ENCODE data around the gene RBFOX2. TPM values are rescaled to one million over a fixed set of nuclear protein-coding genes. Genes with fewer than 3 reads are reported as not detected.

Gene RBFOX2
- polyA plus RNA-seq, 2 donors: 22.6 to 31.1 TPM

- H3K27ac ChIP-seq (ENCODE audit: low read depth in 2 of 2, low read length in 1 of 2): no peak overlapping the region
These were observed 69.4 kb downstream of the RBFOX2 start for GRCh38 chr22:35959121-35959800.

GRCh38 chr22:35958334-35958733 is 70.3 kb downstream of the RBFOX2 start:
- Histone ChIP-seq H3K4me1 (ENCODE audit: control insufficient read depth in 2 of 2, insufficient read depth in 2 of 2, low read length in 1 of 2) (no peaks in the 10 kb centered on the region), H3K9me3 (ENCODE audit: control insufficient read depth in 2 of 2, insufficient read depth in 1 of 2, low read depth in 1 of 2, low read length in 1 of 2) (no peaks in the 10 kb centered on the region), H3K27me3 (ENCODE audit: control insufficient read depth in 1 of 2, insufficient read depth in 2 of 2, low read length in 2 of 2) (no peaks in the 10 kb centered on the region), H3K36me3 (ENCODE audit: control insufficient read depth in 2 of 2, insufficient read depth in 2 of 2, low read length in 1 of 2) (no peaks in the 10 kb centered on the region), H3K4me3 (ENCODE audit: low read depth in 1 of 2, low read length in 2 of 2) (no peak overlapping the region), H3K27ac (ENCODE audit: low read depth in 2 of 2, low read length in 1 of 2) (no peak overlapping the region)
- WGBS, 2 donors: 64 to 68% methylated on average over 2 of the region's 2 CpGs

More at GRCh38 chr22:35959121-35959800, 69.4 kb downstream of the RBFOX2 start:
- H3K27me3 ChIP-seq (ENCODE audit: control insufficient read depth in 1 of 2, insufficient read depth in 2 of 2, low read length in 2 of 2): no peaks in the 10 kb centered on the region
- no peaks in the 10 kb centered on the region for H3K9me3 ChIP-seq (ENCODE audit: control insufficient read depth in 2 of 2, insufficient read depth in 1 of 2, low read depth in 1 of 2, low read length in 1 of 2)
- no peaks in the 10 kb centered on the region for H3K36me3 ChIP-seq (ENCODE audit: control insufficient read depth in 2 of 2, insufficient read depth in 2 of 2, low read length in 1 of 2)
- no peak overlapping the region for H3K4me3 ChIP-seq (ENCODE audit: low read depth in 1 of 2, low read length in 2 of 2)
- H3K4me1 ChIP-seq (ENCODE audit: control insufficient read depth in 2 of 2, insufficient read depth in 2 of 2, low read length in 1 of 2): no peaks in the 10 kb centered on the region
- WGBS, 2 donors: 86 to 87% methylated on average over 5 of the region's 5 CpGs

GRCh38 chr22:35957589-35957988 is 71.0 kb downstream of the RBFOX2 start:
- no peaks in the 10 kb centered on the region for H3K27me3 ChIP-seq (ENCODE audit: control insufficient read depth in 1 of 2, insufficient read depth in 2 of 2, low read length in 2 of 2)
- no peaks in the 10 kb centered on the region for H3K9me3 ChIP-seq (ENCODE audit: control insufficient read depth in 2 of 2, insufficient read depth in 1 of 2, low read depth in 1 of 2, low read length in 1 of 2)
- no peak overlapping the region for H3K4me3 ChIP-seq (ENCODE audit: low read depth in 1 of 2, low read length in 2 of 2)
- 62 to 74% methylated on average over 1 of the region's 1 CpG for WGBS, 2 donors
- no peak overlapping the region for H3K27ac ChIP-seq (ENCODE audit: low read depth in 2 of 2, low read length in 1 of 2)
- H3K4me1 ChIP-seq (ENCODE audit: control insufficient read depth in 2 of 2, insufficient read depth in 2 of 2, low read length in 1 of 2): no peaks in the 10 kb centered on the region
- H3K36me3 ChIP-seq (ENCODE audit: control insufficient read depth in 2 of 2, insufficient read depth in 2 of 2, low read length in 1 of 2): no peaks in the 10 kb centered on the region

GRCh38 chr22:35956850-35957249 is 71.8 kb downstream of the RBFOX2 start:
- Histone ChIP-seq H3K27me3 (ENCODE audit: control insufficient read depth in 1 of 2, insufficient read depth in 2 of 2, low read length in 2 of 2) (no peaks in the 10 kb centered on the region), H3K9me3 (ENCODE audit: control insufficient read depth in 2 of 2, insufficient read depth in 1 of 2, low read depth in 1 of 2, low read length in 1 of 2) (no peaks in the 10 kb centered on the region), H3K4me3 (ENCODE audit: low read depth in 1 of 2, low read length in 2 of 2) (no peak overlapping the region), H3K36me3 (ENCODE audit: control insufficient read depth in 2 of 2, insufficient read depth in 2 of 2, low read length in 1 of 2) (no peaks in the 10 kb centered on the region), H3K27ac (ENCODE audit: low read depth in 2 of 2, low read length in 1 of 2) (no peak overlapping the region), H3K4me1 (ENCODE audit: control insufficient read depth in 2 of 2, insufficient read depth in 2 of 2, low read length in 1 of 2) (no peaks in the 10 kb centered on the region)
- WGBS, 2 donors: 76 to 82% methylated on average over 3 of the region's 3 CpGs

GRCh38 chr22:35955546-35955945 is 73.1 kb downstream of the RBFOX2 start:
- H3K27me3 ChIP-seq (ENCODE audit: control insufficient read depth in 1 of 2, insufficient read depth in 2 of 2, low read length in 2 of 2): no peaks in the 10 kb centered on the region
- H3K9me3 ChIP-seq (ENCODE audit: control insufficient read depth in 2 of 2, insufficient read depth in 1 of 2, low read depth in 1 of 2, low read length in 1 of 2): no peaks in the 10 kb centered on the region
- 86 to 94% methylated on average over 7 of the region's 7 CpGs for WGBS, 2 donors
- H3K36me3 ChIP-seq (ENCODE audit: control insufficient read depth in 2 of 2, insufficient read depth in 2 of 2, low read length in 1 of 2): no peaks in the 10 kb centered on the region
- H3K27ac ChIP-seq (ENCODE audit: low read depth in 2 of 2, low read length in 1 of 2): no peak overlapping the region
- H3K4me1 ChIP-seq (ENCODE audit: control insufficient read depth in 2 of 2, insufficient read depth in 2 of 2, low read length in 1 of 2): no peaks in the 10 kb centered on the region
- no peak overlapping the region for H3K4me3 ChIP-seq (ENCODE audit: low read depth in 1 of 2, low read length in 2 of 2)

- H3K36me3 ChIP-seq (ENCODE audit: control insufficient read depth in 2 of 2, insufficient read depth in 2 of 2, low read length in 1 of 2): no peaks in the 10 kb centered on the region
- H3K9me3 ChIP-seq (ENCODE audit: control insufficient read depth in 2 of 2, insufficient read depth in 1 of 2, low read depth in 1 of 2, low read length in 1 of 2): no peaks in the 10 kb centered on the region
- no peak overlapping the region for H3K27ac ChIP-seq (ENCODE audit: low read depth in 2 of 2, low read length in 1 of 2)
- no peak overlapping the region for H3K4me3 ChIP-seq (ENCODE audit: low read depth in 1 of 2, low read length in 2 of 2)
- H3K4me1 ChIP-seq (ENCODE audit: control insufficient read depth in 2 of 2, insufficient read depth in 2 of 2, low read length in 1 of 2): no peaks in the 10 kb centered on the region
- no peaks in the 10 kb centered on the region for H3K27me3 ChIP-seq (ENCODE audit: control insufficient read depth in 1 of 2, insufficient read depth in 2 of 2, low read length in 2 of 2)
These were observed 76.0 kb downstream of the RBFOX2 start for GRCh38 chr22:35952576-35952975.

- H3K9me3 ChIP-seq (ENCODE audit: control insufficient read depth in 2 of 2, insufficient read depth in 1 of 2, low read depth in 1 of 2, low read length in 1 of 2): no peaks in the 10 kb centered on the region
- 71 to 79% methylated on average over 2 of the region's 2 CpGs for WGBS, 2 donors
- no peaks in the 10 kb centered on the region for H3K36me3 ChIP-seq (ENCODE audit: control insufficient read depth in 2 of 2, insufficient read depth in 2 of 2, low read length in 1 of 2)
- H3K4me1 ChIP-seq (ENCODE audit: control insufficient read depth in 2 of 2, insufficient read depth in 2 of 2, low read length in 1 of 2): no peaks in the 10 kb centered on the region
- no peak overlapping the region for H3K27ac ChIP-seq (ENCODE audit: low read depth in 2 of 2, low read length in 1 of 2)
- no peak overlapping the region for H3K4me3 ChIP-seq (ENCODE audit: low read depth in 1 of 2, low read length in 2 of 2)
- H3K27me3 ChIP-seq (ENCODE audit: control insufficient read depth in 1 of 2, insufficient read depth in 2 of 2, low read length in 2 of 2): no peaks in the 10 kb centered on the region
These were observed 78.4 kb downstream of the RBFOX2 start for GRCh38 chr22:35950262-35950661.

GRCh38 chr22:35949243-35949642 is 79.4 kb downstream of the RBFOX2 start:
- H3K4me3 ChIP-seq (ENCODE audit: low read depth in 1 of 2, low read length in 2 of 2): no peak overlapping the region
- H3K27ac ChIP-seq (ENCODE audit: low read depth in 2 of 2, low read length in 1 of 2): no peak overlapping the region
- no peaks in the 10 kb centered on the region for H3K4me1 ChIP-seq (ENCODE audit: control insufficient read depth in 2 of 2, insufficient read depth in 2 of 2, low read length in 1 of 2)
- WGBS, 2 donors: 90 to 91% methylated on average over 3 of the region's 3 CpGs
- H3K9me3 ChIP-seq (ENCODE audit: control insufficient read depth in 2 of 2, insufficient read depth in 1 of 2, low read depth in 1 of 2, low read length in 1 of 2): no peaks in the 10 kb centered on the region
- H3K36me3 ChIP-seq (ENCODE audit: control insufficient read depth in 2 of 2, insufficient read depth in 2 of 2, low read length in 1 of 2): no peaks in the 10 kb centered on the region
- H3K27me3 ChIP-seq (ENCODE audit: control insufficient read depth in 1 of 2, insufficient read depth in 2 of 2, low read length in 2 of 2): no peaks in the 10 kb centered on the region

GRCh38 chr22:35947794-35948425 is 80.7 kb downstream of the RBFOX2 start:
- Histone ChIP-seq H3K27ac (ENCODE audit: low read depth in 2 of 2, low read length in 1 of 2) (no peak overlapping the region), H3K36me3 (ENCODE audit: control insufficient read depth in 2 of 2, insufficient read depth in 2 of 2, low read length in 1 of 2) (no peaks in the 10 kb centered on the region), H3K27me3 (ENCODE audit: control insufficient read depth in 1 of 2, insufficient read depth in 2 of 2, low read length in 2 of 2) (no peaks in the 10 kb centered on the region), H3K4me1 (ENCODE audit: control insufficient read depth in 2 of 2, insufficient read depth in 2 of 2, low read length in 1 of 2) (no peaks in the 10 kb centered on the region), H3K9me3 (ENCODE audit: control insufficient read depth in 2 of 2, insufficient read depth in 1 of 2, low read depth in 1 of 2, low read length in 1 of 2) (no peaks in the 10 kb centered on the region), H3K4me3 (ENCODE audit: low read depth in 1 of 2, low read length in 2 of 2) (no peak overlapping the region)
- 92 to 93% methylated on average over 5 of the region's 5 CpGs for WGBS, 2 donors

GRCh38 chr22:35944458-35944857 is 84.2 kb downstream of the RBFOX2 start:
- Histone ChIP-seq H3K4me1 (ENCODE audit: control insufficient read depth in 2 of 2, insufficient read depth in 2 of 2, low read length in 1 of 2) (no peaks in the 10 kb centered on the region), H3K27ac (ENCODE audit: low read depth in 2 of 2, low read length in 1 of 2) (no peak overlapping the region), H3K4me3 (ENCODE audit: low read depth in 1 of 2, low read length in 2 of 2) (no peak overlapping the region), H3K27me3 (ENCODE audit: control insufficient read depth in 1 of 2, insufficient read depth in 2 of 2, low read length in 2 of 2) (no peaks in the 10 kb centered on the region), H3K9me3 (ENCODE audit: control insufficient read depth in 2 of 2, insufficient read depth in 1 of 2, low read depth in 1 of 2, low read length in 1 of 2) (no peaks in the 10 kb centered on the region), H3K36me3 (ENCODE audit: control insufficient read depth in 2 of 2, insufficient read depth in 2 of 2, low read length in 1 of 2) (no peaks in the 10 kb centered on the region)
- WGBS, 2 donors: 74 to 85% methylated on average over 6 of the region's 6 CpGs

Measured in esophagus (tissue), 2 donors.